ENCODE results near the gene DAZAP1.
"Not testable (repeated sequence)": the region's sequence is repeated elsewhere in the genome, so short reads cannot be mapped to it uniquely, and the experiment has no call there.

The DAZAP1 gene

GRCh38 chr19:1473085-1473851, 65.9 kb downstream of the DAZAP1 start:
- TF ChIP-seq CTCF (conservative IDR thresholded peaks at IDR 0.05; ENCODE audit: control insufficient read depth, insufficient read depth, low read depth, low read length): no peak
- no peak overlapping the region for H3K4me3 ChIP-seq (ENCODE audit: control insufficient read depth, low read depth, low read length)
- no peak for DNase-seq (ENCODE audit: low read depth)

GRCh38 chr19:1474011-1474764, 66.8 kb downstream of the DAZAP1 start:
- peak; percentile 37 for DNase-seq (ENCODE audit: low read depth)
- no peak overlapping the region for H3K4me3 ChIP-seq (ENCODE audit: control insufficient read depth, low read depth, low read length)
- no peak for TF ChIP-seq CTCF (conservative IDR thresholded peaks at IDR 0.05; ENCODE audit: control insufficient read depth, insufficient read depth, low read depth, low read length)

DNA sequence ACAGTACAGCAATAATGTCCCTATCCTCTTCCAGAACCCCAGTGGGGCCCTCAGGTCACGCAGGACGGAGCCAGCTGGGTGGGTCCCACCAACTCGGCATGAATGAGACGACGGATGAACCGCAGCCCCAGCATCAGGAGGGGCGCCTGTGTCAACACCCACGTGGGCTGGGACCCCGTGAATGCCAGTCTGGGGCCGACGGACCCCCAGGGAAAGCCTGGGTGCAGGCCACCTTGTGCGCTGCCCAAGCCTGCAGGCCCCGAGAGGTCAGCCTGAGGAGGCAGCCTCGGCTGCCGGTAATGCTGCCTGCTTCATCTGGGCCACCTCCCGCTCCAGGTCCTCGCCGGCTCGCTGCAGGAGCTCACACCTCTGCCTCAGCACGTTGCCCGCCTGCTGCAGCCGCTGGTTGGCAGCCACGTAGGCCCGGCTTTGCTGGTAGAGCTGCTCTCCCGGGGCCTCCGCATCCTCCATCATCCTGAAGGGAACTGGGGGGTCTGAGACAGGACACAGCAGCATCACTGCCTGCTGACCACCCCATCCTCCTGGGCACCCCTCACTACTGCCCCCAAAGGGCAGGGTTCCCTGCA, 67.5 kb downstream of the DAZAP1 start:
- no peak for TF ChIP-seq CTCF (conservative IDR thresholded peaks at IDR 0.05; ENCODE audit: control insufficient read depth, insufficient read depth, low read depth, low read length)
- DNase-seq (ENCODE audit: low read depth): no peak
- no peak overlapping the region for H3K4me3 ChIP-seq (ENCODE audit: control insufficient read depth, low read depth, low read length)

- no peak for TF ChIP-seq CTCF (conservative IDR thresholded peaks at IDR 0.05; ENCODE audit: control insufficient read depth, insufficient read depth, low read depth, low read length)
- H3K4me3 ChIP-seq (ENCODE audit: control insufficient read depth, low read depth, low read length): no peak overlapping the region
- no peak for DNase-seq (ENCODE audit: low read depth)
Measured at GRCh38 chr19:1475751-1476437, 68.5 kb downstream of the DAZAP1 start.

DNA sequence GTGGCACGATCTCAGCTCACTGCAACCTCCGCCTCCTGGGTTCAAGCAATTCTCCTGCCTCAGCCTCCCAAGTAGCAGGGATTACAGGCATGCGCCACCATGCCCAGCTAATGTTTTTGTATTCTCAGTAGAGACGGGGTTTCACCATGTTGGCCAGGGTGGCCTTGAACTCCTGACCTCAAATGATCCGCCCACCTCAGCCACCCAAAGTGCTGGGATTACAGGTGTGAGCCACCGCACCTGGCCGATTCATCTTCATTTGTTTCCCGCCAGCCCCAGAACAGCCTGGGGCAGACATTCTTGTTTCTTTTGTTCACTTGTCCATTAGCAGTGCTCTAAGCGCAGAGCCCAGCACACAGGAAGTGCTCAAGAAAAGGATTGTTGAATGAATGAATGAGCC, 69.7 kb downstream of the DAZAP1 start:
- H3K4me3 ChIP-seq (ENCODE audit: control insufficient read depth, low read depth, low read length); DNase-seq (ENCODE audit: low read depth): not testable (repeated sequence)

- H3K4me3 ChIP-seq (ENCODE audit: control insufficient read depth, low read depth, low read length): peak within 1 kb of the TSS; percentile 81
- no peak for TF ChIP-seq CTCF (conservative IDR thresholded peaks at IDR 0.05; ENCODE audit: control insufficient read depth, insufficient read depth, low read depth, low read length)
- DNase-seq (ENCODE audit: low read depth): peak; percentile 88
Measured at GRCh38 chr19:1478934-1479707, 71.7 kb downstream of the DAZAP1 start, which contains the start of gene C19orf25. TSS of gene C19orf25 (minus strand) at chr19:1479215. CDS start at chr19:1478903, 312 bp downstream.

Measured in fibroblast of mammary gland (primary cell).